ENCODE data around the gene NISCH. TPM values are rescaled to one million over a fixed set of nuclear protein-coding genes. Genes with fewer than 3 reads are reported as not detected.

NISCH gene
- total RNA-seq, 1 experiment from 2014 or later, result 85.0 TPM

DNA sequence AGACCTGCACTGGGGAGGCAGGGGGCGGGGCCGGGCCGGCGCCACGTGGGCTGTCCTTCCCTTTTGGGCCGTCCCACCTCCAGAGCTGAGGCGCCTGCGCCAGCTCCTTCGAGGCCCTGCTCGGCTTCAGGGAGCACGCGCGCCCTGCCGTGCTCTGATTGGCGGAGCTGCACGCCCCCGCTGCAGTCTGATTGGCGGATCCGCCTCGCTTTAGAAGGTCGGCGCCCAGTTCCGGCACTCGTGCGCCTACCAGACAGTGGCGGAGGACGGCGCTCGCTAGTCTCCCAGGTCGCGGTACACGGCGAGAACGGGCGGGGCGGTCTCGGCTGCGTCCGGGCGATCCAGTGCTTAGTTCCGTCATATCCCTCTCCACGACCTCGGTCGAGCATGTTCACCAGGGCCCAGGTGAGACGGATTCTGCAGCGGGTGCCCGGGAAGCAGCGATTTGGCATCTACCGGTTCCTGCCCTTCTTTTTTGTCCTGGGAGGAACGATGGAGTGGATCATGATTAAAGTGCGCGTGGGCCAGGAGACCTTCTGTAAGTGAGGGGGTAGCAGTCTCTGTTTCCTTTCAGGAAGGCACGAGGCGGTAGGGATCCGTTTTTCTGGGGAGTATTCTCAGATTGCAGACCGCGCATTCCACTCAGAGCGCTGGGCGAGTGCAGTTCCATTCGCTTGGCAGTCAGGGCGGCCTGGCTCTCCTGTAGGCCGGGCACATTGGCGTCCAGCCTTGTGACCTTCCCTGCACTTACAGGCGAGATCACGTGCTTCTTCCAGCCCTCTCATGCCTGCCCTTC, 81.2 kb downstream of the NISCH start, which contains the start of gene UQCC5:
TSS of gene UQCC5 (plus strand) at position 237 of the 796 bp plus-strand sequence. CDS start at position 388, 151 bp downstream.
- DNase-seq (ENCODE audit: low spot score) (peak; percentile 98), ATAC-seq (peak; percentile 86)
- peak within 1 kb of the TSS; percentile 98 for H3K4me3 Mint-ChIP-seq
- ChIA-PET POLR2A (interaction anchor here (0.6 to 1.0 kb wide), 3 partner anchors 17 to 219 kb away, joined by 3 to 4 read pairs (median 3); no protein-coding TSS in a partner anchor), CTCF (interaction anchor here (0.7 to 1.4 kb wide), 9 partner anchors 17 to 256 kb away, joined by 3 to 7 read pairs (median 3); no protein-coding TSS in a partner anchor)
- H3K27ac Mint-ChIP-seq, result peak within 1 kb of the TSS; percentile 99
- peaks cover 51% of the 10 kb centered on the region for H3K4me1 Mint-ChIP-seq
- no peaks in the 10 kb centered on the region for H3K27me3 Mint-ChIP-seq (ENCODE audit: low read depth)
- H3K9me3 Mint-ChIP-seq, result no peaks in the 10 kb centered on the region
- H3K36me3 Mint-ChIP-seq, result peaks cover 15% of the 10 kb centered on the region
- no peak for TF ChIP-seq MXD4 (CRISPR knock-in tag; IDR thresholded peaks at IDR 0.05; ENCODE audit: borderline replicate concordance)
- TF ChIP-seq MYBL2 (CRISPR knock-in tag; IDR thresholded peaks at IDR 0.05), result peak; percentile 88; the same call in 1 of the 2 replicates
- TF ChIP-seq FOXP1 (CRISPR knock-in tag; IDR thresholded peaks at IDR 0.05; ENCODE audit: borderline replicate concordance), result peak; percentile 83
- TF ChIP-seq FOXJ3 (CRISPR knock-in tag; IDR thresholded peaks at IDR 0.05; ENCODE audit: borderline replicate concordance), result no peak
- TF ChIP-seq IRF2 (CRISPR knock-in tag; IDR thresholded peaks at IDR 0.05; ENCODE audit: borderline replicate concordance, low read depth), result no peak
- peak; percentile 64 for TF ChIP-seq ZNF263 (CRISPR knock-in tag; IDR thresholded peaks at IDR 0.05; ENCODE audit: low read depth)
- no peak for TF ChIP-seq PRRX2 (CRISPR knock-in tag; IDR thresholded peaks at IDR 0.05)
- TF ChIP-seq NR2C2 (CRISPR knock-in tag; IDR thresholded peaks at IDR 0.05), result no peak
- no peak for TF ChIP-seq ZNF532 (CRISPR knock-in tag; IDR thresholded peaks at IDR 0.05; ENCODE audit: borderline replicate concordance)
- no peak for TF ChIP-seq SOX15 (CRISPR knock-in tag; IDR thresholded peaks at IDR 0.05)
- no peak for TF ChIP-seq ELF4 (CRISPR knock-in tag; IDR thresholded peaks at IDR 0.05; ENCODE audit: low read depth)
- TF ChIP-seq OVOL2 (CRISPR knock-in tag; IDR thresholded peaks at IDR 0.05; ENCODE audit: borderline replicate concordance), result no peak
- TF ChIP-seq E2F1 (CRISPR knock-in tag; IDR thresholded peaks at IDR 0.05), result 0 out of 2 replicates have a peak, but pooled peaks have one; percentile 55
- TF ChIP-seq ZSCAN18 (CRISPR knock-in tag; IDR thresholded peaks at IDR 0.05), result 0 out of 2 replicates have a peak, but pooled peaks have one; percentile 43
- TF ChIP-seq, protein P1, sequence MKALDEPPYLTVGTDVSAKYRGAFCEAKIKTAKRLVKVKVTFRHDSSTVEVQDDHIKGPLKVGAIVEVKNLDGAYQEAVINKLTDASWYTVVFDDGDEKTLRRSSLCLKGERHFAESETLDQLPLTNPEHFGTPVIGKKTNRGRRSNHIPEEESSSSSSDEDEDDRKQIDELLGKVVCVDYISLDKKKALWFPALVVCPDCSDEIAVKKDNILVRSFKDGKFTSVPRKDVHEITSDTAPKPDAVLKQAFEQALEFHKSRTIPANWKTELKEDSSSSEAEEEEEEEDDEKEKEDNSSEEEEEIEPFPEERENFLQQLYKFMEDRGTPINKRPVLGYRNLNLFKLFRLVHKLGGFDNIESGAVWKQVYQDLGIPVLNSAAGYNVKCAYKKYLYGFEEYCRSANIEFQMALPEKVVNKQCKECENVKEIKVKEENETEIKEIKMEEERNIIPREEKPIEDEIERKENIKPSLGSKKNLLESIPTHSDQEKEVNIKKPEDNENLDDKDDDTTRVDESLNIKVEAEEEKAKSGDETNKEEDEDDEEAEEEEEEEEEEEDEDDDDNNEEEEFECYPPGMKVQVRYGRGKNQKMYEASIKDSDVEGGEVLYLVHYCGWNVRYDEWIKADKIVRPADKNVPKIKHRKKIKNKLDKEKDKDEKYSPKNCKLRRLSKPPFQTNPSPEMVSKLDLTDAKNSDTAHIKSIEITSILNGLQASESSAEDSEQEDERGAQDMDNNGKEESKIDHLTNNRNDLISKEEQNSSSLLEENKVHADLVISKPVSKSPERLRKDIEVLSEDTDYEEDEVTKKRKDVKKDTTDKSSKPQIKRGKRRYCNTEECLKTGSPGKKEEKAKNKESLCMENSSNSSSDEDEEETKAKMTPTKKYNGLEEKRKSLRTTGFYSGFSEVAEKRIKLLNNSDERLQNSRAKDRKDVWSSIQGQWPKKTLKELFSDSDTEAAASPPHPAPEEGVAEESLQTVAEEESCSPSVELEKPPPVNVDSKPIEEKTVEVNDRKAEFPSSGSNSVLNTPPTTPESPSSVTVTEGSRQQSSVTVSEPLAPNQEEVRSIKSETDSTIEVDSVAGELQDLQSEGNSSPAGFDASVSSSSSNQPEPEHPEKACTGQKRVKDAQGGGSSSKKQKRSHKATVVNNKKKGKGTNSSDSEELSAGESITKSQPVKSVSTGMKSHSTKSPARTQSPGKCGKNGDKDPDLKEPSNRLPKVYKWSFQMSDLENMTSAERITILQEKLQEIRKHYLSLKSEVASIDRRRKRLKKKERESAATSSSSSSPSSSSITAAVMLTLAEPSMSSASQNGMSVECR (CRISPR knock-in tag; IDR thresholded peaks at IDR 0.05; ENCODE audit: borderline replicate concordance), result peak; percentile 94
- no peak for TF ChIP-seq ZNF219 (CRISPR knock-in tag; IDR thresholded peaks at IDR 0.05; ENCODE audit: borderline replicate concordance)
- no peak for TF ChIP-seq RORB (CRISPR knock-in tag; IDR thresholded peaks at IDR 0.05)
- TF ChIP-seq ZNF396 (CRISPR knock-in tag; IDR thresholded peaks at IDR 0.05; ENCODE audit: borderline replicate concordance), result no peak
- TF ChIP-seq ZNF121 (CRISPR knock-in tag; IDR thresholded peaks at IDR 0.05), result 0 out of 2 replicates have a peak, but pooled peaks have one; percentile 1
- TF ChIP-seq, protein P2, sequence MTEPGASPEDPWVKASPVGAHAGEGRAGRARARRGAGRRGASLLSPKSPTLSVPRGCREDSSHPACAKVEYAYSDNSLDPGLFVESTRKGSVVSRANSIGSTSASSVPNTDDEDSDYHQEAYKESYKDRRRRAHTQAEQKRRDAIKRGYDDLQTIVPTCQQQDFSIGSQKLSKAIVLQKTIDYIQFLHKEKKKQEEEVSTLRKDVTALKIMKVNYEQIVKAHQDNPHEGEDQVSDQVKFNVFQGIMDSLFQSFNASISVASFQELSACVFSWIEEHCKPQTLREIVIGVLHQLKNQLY (CRISPR knock-in tag; IDR thresholded peaks at IDR 0.05), result no peak
- TF ChIP-seq, protein P3, sequence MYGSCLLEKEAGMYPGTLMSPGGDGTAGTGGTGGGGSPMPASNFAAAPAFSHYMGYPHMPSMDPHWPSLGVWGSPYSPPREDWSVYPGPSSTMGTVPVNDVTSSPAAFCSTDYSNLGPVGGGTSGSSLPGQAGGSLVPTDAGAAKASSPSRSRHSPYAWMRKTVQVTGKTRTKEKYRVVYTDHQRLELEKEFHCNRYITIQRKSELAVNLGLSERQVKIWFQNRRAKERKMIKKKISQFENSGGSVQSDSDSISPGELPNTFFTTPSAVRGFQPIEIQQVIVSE (CRISPR knock-in tag; IDR thresholded peaks at IDR 0.05; ENCODE audit: borderline replicate concordance), result no peak
- no peak for TF ChIP-seq ZNF671 (CRISPR knock-in tag; IDR thresholded peaks at IDR 0.05)
- peak; percentile 94 for TF ChIP-seq TP53 (CRISPR knock-in tag; IDR thresholded peaks at IDR 0.05)
